T47D (cell line): Measurements from ENCODE around the gene SPOUT1.
A peak's percentile ranks its signal among the peaks of the same experiment; 100 is the strongest.
"Not testable (repeated sequence)": the region's sequence is repeated elsewhere in the genome, so short reads cannot be mapped to it uniquely, and the experiment has no call there.

Experiments used
- DNase-seq, 2 experiments: peaks; one replicate each; pipeline versions ENCODE4 v3.0.0 to v3.0.0-alpha.2; 2011 to 2012; ENCODE audit warnings: low read depth in 1 of 2, low spot score in 1 of 2
- JUND ChIP-seq: IDR thresholded peaks from 2 replicates; pipeline ENCODE4 v1.6.1; 2012; ENCODE audit warnings: low read depth
- in situ Hi-C: cut with HindIII; loops from 2 replicates; pipeline ENCODE4 v1.10.0; 2016; ENCODE audit warnings: low sequenced_read_pairs, low pct_unique_long_range_greater_than_20kb

The SPOUT1 gene, protein sequence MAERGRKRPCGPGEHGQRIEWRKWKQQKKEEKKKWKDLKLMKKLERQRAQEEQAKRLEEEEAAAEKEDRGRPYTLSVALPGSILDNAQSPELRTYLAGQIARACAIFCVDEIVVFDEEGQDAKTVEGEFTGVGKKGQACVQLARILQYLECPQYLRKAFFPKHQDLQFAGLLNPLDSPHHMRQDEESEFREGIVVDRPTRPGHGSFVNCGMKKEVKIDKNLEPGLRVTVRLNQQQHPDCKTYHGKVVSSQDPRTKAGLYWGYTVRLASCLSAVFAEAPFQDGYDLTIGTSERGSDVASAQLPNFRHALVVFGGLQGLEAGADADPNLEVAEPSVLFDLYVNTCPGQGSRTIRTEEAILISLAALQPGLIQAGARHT

DNA sequence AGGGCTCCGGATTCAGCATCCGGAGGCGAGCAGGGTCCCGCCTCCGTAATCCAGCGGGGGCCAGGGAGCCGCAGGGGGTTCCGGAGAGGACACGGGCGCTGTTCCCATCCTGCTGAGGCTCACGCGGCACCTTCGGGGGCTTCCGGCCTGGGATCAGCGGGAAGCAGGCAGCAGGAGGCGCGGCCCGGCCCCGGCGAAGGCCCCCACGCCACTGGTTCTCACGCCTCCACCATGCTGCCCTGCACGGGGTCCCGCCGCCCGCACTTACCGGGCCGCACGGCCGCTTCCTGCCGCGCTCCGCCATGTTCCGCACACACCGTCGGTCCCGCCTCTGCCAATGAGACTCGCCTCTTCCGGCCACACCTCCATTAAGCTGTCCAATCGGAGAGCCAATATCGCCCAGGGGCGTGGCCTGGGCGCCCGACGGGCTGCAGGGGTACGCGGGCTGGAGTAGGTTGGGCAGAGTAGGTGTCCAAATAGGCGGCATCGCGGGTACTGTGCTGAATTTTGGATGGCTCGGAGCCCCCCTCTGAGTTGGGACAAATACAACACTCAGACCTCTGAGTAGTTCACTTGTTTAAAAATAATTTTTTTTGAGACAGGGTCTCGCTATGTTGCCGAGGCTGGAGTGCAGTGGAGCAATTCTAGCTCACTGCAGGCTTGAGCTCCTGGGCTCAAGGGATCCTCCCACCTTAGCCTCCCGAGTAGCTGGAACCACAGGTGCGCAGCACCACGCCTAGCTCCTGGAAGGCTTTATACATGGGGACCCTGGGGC, at the start of gene SPOUT1:
TSS of gene SPOUT1 (minus strand) at position 318 of the 775 bp plus-strand sequence. CDS start at position 304, 14 bp downstream.
- in situ Hi-C loops = no loop called here
- peak; percentile 97 for DNase-seq
- TF ChIP-seq JUND = no peak

DNA sequence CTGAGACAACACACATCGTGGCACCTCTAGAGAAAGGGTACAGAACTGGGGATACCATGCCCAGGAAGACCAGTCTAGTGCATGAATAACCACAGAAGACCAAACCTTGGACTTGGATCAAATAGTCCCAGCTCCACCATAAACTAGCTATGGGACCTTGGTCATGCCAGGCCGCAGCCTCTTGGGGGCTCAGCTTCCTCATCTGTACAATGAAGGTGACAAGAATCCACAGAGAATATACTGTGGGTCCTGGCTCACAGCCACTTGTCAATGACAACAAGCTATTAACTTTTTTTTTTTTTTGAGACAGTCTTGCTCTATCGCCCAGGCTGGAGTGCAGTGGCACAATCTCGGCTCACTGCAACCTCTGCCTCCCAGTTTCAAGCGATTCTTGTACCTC, 48.3 kb upstream of the SPOUT1 start:
- in situ Hi-C loops = no loop called here
- DNase-seq = no peak
- no peak for TF ChIP-seq JUND

DNA sequence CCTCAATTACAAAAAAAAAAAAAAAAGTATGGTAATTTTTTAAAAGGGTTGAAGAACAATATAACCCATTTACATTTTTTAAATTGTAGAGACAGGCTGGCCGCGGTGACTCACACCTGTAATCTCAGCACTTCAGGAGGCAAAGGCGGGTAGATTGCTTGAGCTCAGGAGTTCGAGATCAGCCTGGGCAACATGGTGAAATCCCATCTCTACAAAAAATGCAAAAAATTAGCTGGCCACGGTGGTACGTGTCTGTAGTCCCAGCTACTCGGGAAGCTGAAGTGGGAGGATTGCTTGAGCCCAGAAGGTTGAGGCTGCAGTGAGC, 41.3 kb upstream of the SPOUT1 start:
- in situ Hi-C loops, DNase-seq: not testable (repeated sequence)

DNA sequence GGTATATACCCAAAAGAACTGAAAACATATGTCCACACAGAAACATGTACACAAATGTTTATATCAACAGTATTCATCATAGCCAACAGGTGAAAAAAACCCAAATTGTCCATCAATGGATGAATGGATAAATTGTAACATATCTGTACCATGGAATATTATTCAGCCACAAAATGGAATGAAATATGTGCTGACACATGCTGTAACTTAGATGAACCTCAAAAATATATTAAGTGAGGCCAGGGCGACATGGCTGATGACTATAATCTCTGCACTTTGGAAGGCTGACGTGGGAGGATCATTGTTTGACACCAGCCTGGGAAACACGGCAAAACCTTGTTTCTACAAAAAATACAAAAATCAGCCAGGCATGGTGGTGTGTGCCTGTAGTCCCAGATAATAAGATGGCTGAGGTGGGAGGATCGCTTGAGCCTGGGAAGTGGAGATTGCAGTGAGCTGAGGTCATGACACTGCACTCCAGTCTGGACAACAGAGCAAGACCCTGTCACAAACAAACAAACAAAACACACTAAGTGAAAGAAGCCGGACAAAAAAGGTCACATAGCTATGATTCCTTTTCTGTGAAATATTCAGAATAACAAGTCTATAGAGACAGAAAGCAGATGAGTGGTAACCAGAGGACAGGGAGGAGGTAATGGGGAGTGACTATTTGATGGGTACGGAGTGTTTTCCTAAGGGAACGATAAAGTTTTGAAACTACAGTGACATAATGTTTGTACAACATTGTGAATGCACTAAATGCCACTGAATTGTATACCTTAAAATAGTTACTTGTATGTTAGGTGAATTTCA, 40.7 kb upstream of the SPOUT1 start:
- TF ChIP-seq JUND = no peak
- DNase-seq = no peak
- in situ Hi-C loops = no loop called here

DNA sequence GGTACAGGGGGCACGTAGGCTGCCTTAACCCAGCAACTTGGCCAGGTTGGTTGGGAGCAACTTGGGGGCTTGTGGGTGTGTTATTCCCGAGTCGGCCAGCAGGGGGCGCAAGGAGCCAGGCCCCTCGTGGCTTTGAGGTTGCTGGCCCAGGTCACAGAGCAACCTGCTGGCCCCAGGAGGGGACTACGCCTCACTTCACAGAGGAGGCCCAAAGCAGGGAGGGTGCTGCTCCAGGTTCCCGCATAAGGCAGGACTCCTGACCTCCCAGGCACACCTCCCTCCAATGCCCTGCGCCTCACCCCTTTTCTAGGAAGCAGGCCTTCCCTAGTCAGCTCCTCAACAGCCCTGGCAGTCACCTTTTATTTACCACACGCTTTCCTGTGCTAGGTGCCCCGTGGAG, 34.1 kb upstream of the SPOUT1 start:
- in situ Hi-C loops = no loop called here

DNA sequence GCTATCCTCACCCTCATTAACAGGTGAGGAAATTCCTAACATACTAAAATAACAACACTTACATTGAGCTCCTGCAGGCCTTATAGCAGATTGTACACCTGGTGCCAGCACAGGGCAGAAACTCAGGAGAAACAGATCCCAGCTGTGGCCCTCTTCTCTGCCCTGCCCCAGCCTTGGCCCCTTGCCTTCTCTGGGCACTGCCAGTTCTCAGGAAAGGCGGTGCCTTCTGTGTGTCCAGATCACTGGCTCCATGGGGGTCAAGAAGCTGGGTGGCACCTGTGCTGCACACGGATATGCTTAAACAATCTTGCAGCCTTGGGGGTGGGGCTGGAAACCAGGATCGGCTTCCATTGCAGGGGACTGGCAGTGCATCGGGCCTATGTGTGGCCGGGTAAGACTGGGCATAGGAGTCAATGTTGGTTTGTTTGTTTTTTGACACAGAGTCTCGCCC, 32.8 kb upstream of the SPOUT1 start:
- no peak for DNase-seq
- in situ Hi-C loops = no loop called here
- TF ChIP-seq JUND = no peak

More for the DNA sequence above, 34.1 kb upstream of the SPOUT1 start:
- DNase-seq = peak in 1 of 2 experiments; percentile 80
- no peak for TF ChIP-seq JUND

DNA sequence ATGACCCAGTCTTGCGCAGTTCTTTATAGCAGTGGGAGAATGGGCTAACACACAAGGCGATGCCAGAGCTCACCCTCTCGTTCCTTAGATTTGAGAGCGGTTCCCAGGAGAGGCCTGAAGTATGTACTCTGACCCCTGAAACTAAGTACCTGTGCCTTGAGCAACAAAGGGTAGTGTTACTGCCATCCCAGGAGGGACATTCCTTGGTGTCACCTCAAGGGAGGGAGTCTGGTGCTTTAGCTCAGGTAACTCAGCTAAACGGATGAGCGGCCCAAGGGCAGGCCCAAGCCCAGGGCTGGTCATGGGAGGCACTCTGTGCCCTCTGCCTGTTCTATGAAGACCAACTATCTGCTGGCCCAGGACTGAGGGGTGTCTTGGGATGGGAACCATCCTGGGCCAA, 31.9 kb upstream of the SPOUT1 start:
- in situ Hi-C loops = no loop called here
- DNase-seq = no peak
- no peak for TF ChIP-seq JUND

DNA sequence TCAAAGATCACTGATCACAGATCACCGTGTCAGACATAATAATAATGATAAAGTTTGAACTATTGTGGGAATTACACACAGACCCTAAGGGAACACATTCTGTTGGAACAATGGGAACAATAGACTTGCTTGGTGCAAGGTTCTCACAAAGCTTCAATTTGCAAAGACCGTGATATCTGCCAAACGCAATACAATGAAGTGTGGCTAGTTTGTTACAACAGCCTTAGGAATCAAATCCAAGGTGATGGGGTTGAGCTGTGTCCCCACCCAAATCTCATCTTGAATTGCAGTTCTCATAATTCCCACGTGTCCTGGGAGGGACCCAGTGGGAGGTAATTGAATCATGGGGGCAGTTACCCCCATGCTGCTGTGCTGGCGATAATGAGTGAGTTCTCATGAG, 31.3 kb upstream of the SPOUT1 start:
- in situ Hi-C loops = no loop called here
- TF ChIP-seq JUND = no peak
- no peak for DNase-seq

DNA sequence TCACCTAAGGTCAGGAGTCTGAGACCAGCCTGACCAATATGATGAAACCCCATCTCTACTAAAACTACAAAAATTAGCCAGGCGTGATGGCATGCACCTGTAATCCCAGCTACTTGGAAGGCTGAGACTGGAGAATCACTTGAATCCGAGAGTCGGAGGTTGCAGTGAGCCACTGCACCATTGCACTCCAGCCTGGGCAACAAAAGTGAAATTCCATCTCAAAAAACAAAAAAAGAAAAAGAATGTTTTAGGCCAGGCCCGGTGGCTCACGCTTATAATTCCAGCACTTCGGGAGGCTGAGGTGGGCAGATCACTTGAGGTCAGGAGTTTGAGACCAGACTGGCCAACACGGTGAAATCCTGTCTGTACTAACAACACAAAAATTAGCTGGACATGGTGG, 28.9 kb upstream of the SPOUT1 start:
- in situ Hi-C loops, DNase-seq: not testable (repeated sequence)

DNA sequence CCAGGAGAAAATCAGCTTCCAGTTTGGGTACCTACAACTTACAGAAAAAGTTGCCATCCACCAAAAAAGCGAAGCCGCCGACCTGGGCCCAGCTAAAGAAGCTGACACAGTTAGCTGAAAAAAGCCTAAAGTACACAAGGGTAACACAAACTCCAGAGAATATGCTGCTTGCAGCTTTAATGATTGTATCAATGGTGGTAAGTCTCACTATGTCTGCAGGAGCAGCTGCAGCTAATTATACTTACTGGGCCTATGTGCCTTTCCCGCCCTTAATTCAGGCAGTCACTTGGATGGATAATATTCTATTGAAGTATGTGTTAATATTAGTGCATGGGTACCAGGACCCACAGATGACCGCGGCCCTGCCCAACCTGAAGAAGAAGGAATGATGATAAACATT, 24.9 kb upstream of the SPOUT1 start:
- in situ Hi-C loops = not testable (repeated sequence)

DNA sequence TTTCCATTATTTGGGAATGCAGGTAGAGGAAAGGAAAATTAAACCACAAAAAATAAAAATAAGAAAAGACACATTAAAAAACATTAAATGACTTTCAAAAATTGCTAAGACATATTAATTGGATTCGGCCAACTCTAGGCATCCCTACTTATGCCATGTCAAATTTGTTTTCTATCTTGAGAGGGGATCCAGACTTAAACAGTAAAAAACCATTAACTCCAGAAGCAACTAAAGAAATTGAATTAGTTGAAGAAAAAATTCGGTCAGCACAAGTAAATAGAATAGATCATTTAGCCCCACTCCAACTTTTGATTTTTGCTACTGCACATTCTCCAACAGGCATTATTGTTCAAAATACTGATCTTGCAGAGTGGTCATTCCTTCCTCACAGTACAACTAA, 23.1 kb upstream of the SPOUT1 start:
- DNase-seq = not testable (repeated sequence)

More for the DNA sequence above, 24.9 kb upstream of the SPOUT1 start:
- not testable (repeated sequence) for DNase-seq

DNA sequence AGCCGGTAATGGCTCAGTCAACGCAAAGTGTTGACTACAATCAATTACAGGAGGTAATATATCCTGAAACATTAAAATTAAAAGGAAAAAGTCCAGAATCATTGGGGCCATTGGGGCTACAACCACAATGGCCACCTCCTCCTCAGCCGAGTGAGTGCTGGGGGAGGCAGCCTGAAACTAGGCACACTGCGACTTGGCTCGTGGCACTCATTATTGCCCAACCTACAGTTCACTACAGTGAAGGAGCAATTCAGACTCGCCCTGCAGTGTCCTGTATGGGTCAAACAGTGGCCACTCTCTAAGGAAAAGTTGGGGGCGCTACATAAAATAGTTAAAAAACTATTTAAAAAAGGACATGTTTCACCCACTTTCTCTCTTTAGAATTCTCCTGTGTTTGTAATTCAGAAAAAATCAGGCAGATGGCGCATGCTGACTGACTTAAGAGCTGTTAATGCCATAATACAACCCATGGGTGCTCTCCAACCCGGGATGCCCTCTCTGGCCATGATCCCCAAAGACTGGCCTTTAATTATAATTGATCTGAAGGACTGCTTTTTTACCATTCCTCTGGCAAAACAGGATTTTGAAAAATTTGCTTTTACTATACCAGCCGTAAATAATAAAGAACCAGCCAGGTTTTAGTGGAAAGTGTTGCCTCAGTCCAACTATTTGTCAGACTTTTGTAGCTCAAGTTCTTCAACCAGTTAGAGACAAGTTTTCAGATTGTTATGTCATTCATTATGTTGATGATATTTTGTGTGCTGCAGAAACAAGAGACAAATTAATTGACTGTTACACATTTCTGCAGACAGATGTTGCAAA, 22.4 kb upstream of the SPOUT1 start:
- in situ Hi-C loops = not testable (repeated sequence)
- DNase-seq = peak in 1 of 2 experiments; percentile 79

More for the DNA sequence above, 23.1 kb upstream of the SPOUT1 start:
- in situ Hi-C loops = not testable (repeated sequence)

DNA sequence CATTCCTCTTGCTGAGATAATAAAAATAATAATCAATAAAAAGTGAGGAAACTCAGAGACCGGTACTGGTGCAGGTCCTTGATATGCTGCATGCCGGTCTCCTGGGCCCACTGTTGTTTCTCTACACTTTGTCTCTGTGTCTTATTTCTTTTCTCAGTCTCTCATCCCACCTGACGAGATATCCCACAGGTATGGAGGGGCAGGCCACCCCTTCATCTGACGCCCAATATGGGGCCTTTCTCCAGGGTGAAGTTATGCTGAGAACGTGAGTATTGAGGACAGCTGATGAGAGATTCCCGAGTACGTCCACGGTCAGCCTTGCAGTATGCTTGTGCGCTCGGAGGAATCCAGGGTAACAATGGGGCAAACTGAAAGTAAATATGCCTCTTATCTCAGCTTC, 21.4 kb upstream of the SPOUT1 start:
- in situ Hi-C loops = not testable (repeated sequence)

More for the DNA sequence above, 21.4 kb upstream of the SPOUT1 start:
- DNase-seq = not testable (repeated sequence)
